ENCODE results near the gene PRKAR1B. TPM values are rescaled to one million over a fixed set of nuclear protein-coding genes. Genes with fewer than 3 reads are reported as not detected.

The PRKAR1B gene
- total RNA-seq, 4 donors from 2014 or later = 8.2 to 12.3 (median 10.5) TPM

DNA sequence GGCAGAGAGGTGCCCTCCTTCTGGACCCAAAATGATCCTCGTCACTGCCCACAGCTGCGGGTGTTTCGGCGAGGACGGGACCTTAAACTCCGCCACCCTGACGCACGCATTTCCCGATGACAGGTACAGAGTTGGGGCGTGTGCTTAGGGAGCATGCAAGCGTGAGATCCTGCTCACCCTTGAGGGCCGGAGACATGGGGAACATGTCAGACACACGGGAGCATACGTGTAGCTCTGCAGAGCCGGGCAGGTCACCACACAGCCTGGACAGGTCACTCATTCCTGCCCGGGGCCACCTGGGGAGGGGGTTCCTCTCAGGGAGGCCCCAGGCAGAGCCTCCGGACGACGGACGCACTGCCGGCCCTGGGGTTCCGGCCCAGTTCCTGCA, 149.8 kb downstream of the PRKAR1B start:
- TF ChIP-seq, protein P1, sequence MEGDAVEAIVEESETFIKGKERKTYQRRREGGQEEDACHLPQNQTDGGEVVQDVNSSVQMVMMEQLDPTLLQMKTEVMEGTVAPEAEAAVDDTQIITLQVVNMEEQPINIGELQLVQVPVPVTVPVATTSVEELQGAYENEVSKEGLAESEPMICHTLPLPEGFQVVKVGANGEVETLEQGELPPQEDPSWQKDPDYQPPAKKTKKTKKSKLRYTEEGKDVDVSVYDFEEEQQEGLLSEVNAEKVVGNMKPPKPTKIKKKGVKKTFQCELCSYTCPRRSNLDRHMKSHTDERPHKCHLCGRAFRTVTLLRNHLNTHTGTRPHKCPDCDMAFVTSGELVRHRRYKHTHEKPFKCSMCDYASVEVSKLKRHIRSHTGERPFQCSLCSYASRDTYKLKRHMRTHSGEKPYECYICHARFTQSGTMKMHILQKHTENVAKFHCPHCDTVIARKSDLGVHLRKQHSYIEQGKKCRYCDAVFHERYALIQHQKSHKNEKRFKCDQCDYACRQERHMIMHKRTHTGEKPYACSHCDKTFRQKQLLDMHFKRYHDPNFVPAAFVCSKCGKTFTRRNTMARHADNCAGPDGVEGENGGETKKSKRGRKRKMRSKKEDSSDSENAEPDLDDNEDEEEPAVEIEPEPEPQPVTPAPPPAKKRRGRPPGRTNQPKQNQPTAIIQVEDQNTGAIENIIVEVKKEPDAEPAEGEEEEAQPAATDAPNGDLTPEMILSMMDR (IDR thresholded peaks at IDR 0.05) = no peak
- TF ChIP-seq EP300 (IDR thresholded peaks at IDR 0.05) (no peak), POLR2A (IDR thresholded peaks at IDR 0.05) (no peak), POLR2AphosphoS5 (IDR thresholded peaks at IDR 0.05) (no peak)
- no peaks in the 10 kb centered on the region for H3K27me3 ChIP-seq
- WGBS = 94% methylated on average over 21 of the region's 22 CpGs
- DNase-seq (ENCODE audit: low spot score in 2 of 2) = no peak
- H3K27ac ChIP-seq = no peak overlapping the region
- H3K4me3 ChIP-seq = no peak overlapping the region
- H3K4me1 ChIP-seq = no peaks in the 10 kb centered on the region
- H3K9me3 ChIP-seq = no peaks in the 10 kb centered on the region
- peaks cover 2% of the 10 kb centered on the region for H3K36me3 ChIP-seq

DNA sequence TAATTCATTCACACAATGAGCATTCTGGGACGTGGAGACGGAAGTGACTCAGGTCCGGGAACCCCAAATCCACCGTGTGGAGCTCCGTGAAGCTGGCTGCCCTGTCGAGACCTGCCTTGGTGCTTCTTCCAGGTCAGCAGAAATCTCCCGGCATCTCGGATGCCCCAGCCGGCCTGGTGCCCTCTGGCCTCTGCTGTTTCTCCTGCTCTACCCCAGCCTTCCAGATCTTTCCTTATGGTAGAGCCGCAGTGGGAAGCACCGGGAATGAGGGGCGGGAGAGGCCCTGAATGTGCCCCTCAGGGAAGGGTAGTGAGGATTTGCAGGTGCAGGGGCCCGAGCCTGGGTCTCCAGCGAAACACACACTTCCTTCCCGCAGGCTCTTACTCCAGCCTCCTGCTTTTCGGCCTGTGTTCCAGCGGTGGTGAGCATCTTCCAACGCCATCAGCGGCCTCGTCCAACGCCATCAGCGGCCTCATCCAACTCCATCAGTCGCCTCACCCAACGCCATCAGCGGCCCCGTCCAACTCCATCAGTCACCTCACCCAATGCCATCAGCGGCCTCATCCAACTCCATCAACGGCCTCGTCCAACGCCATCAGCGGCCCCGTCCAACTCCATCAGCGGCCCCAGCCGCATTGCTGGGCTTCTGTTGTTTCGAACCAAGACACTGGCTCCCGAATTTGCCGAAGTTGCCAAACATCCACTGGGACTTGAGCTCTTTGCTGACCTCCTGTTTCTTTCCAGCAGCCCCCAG, 150.4 kb downstream of the PRKAR1B start:
- Histone ChIP-seq H3K4me1 (no peaks in the 10 kb centered on the region), H3K27ac (no peak overlapping the region), H3K9me3 (no peaks in the 10 kb centered on the region), H3K27me3 (no peaks in the 10 kb centered on the region), H3K4me3 (no peak overlapping the region), H3K36me3 (peaks cover 2% of the 10 kb centered on the region)
- 91% methylated on average over 28 of the region's 37 CpGs for WGBS
- no peak for DNase-seq (ENCODE audit: low spot score in 2 of 2)
- TF ChIP-seq, protein P1 (IDR thresholded peaks at IDR 0.05) = no peak
- TF ChIP-seq POLR2AphosphoS5 (IDR thresholded peaks at IDR 0.05) (no peak), EP300 (IDR thresholded peaks at IDR 0.05) (no peak), POLR2A (IDR thresholded peaks at IDR 0.05) (no peak)

DNA sequence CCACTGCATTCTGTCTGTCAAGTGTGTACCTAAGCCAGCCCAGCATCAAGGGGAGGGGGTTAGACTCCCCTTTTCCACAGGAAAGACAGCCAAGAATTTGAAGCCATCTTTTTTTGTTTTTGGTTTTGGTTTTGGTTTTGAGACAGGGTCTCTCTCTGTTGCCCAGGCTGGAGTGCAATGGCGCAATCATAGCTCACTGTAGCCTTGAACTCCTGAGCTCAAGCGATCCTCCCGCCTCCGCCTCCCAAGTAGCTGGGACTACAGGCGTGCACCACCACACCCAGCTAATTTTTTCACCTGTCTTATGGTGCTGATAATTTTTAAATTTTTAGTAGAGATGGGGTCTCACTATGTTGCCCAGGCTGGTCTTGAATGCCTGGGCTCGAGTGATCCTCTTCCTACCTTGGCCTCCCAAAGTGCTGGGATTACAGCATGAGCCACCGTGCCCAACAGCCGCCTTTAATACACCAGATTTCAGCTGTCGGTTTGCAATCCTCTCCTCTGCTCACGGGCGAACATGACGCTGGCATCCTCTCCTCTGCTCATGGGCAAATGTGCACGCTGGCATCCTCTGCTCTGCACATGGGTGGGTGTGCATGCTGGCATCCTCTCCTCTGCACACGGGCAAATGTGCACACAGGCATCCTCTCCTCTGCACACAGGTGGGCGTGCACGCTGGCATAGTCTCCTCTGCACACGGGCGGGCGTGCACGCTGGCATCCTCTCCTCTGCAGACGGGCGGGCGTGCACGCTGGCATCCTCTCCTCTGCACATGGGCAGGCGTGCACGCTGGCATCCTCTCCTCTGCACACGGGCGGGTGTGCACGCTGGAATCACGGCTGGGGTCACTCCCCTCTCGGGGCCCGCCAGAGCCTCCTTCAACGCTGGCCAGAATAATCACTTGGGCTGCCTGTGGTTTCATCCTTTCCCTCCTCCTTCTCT, 151.4 kb downstream of the PRKAR1B start:
- TF ChIP-seq POLR2AphosphoS5 (IDR thresholded peaks at IDR 0.05) (no peak), POLR2A (IDR thresholded peaks at IDR 0.05) (no peak), EP300 (IDR thresholded peaks at IDR 0.05) (no peak)
- TF ChIP-seq, protein P1 (IDR thresholded peaks at IDR 0.05) = no peak
- no peaks in the 10 kb centered on the region for H3K27me3 ChIP-seq
- H3K36me3 ChIP-seq = peaks cover 2% of the 10 kb centered on the region
- H3K9me3 ChIP-seq = no peaks in the 10 kb centered on the region
- DNase-seq (ENCODE audit: low spot score in 2 of 2) = no peak
- H3K27ac ChIP-seq = no peak overlapping the region
- no peak overlapping the region for H3K4me3 ChIP-seq
- WGBS = 88% methylated on average over 33 of the region's 33 CpGs
- H3K4me1 ChIP-seq = no peaks in the 10 kb centered on the region

DNA sequence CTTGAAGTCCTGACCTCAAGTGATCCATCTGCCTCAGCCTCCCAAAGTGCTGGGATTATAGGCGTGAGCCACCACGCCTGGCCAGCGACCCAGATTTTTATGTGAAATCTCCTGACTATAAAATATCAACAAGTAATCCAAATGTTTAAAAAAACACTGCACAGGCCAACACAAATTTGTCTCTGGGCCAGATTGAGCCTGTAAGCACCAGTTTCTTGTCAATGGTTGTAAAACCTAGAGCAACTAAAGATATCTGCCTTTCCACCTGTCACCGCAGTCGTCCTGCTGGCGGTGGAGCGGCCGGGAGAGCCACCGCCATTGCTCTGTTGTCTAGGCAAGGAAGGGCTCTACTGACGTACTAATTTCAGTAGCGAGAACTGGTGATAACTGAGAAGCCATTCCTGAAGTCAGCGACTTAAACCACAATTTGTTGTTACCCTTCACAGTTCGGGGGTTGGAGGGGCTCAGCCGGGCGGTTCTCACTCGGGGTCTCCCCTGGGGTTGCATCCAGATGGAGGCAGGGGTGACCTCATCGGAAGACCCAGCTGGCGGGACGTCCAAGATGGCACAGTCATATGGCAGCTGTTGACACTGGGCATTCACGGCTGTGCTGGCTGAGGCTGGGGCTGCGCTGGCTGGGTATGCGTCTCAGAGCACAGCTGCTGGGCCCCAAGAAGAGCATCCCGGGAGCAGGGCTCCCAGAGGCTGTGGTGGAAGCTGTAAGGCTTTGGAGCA, 152.3 kb downstream of the PRKAR1B start:
- Histone ChIP-seq H3K36me3 (peaks cover 2% of the 10 kb centered on the region), H3K27ac (no peak overlapping the region), H3K4me3 (no peak overlapping the region), H3K9me3 (no peaks in the 10 kb centered on the region), H3K27me3 (no peaks in the 10 kb centered on the region), H3K4me1 (no peaks in the 10 kb centered on the region)
- 81% methylated on average over 16 of the region's 23 CpGs for WGBS
- TF ChIP-seq EP300 (IDR thresholded peaks at IDR 0.05) = no peak
- TF ChIP-seq POLR2AphosphoS5 (IDR thresholded peaks at IDR 0.05) = no peak
- no peak for TF ChIP-seq POLR2A (IDR thresholded peaks at IDR 0.05)
- TF ChIP-seq, protein P1 (IDR thresholded peaks at IDR 0.05) = no peak
- DNase-seq (ENCODE audit: low spot score in 2 of 2) = no peak
